K562 (cell line): ENCODE measurements around the gene CHD5. TPM values are rescaled to one million over a fixed set of nuclear protein-coding genes. Genes with fewer than 3 reads are reported as not detected.
A peak's percentile ranks its signal among the peaks of the same experiment; 100 is the strongest.

Experiments
- BMI1 ChIP-seq: fragments of 150-350 bp; IDR thresholded peaks from 2 replicates; pipeline ENCODE4 v1.6.1; 2014; ENCODE audit warnings: low read length
- CGGBP1 ChIP-seq: fragments of 250-450 bp; sonication (Bioruptor Pico); IDR thresholded peaks from 2 replicates; pipeline ENCODE4 v1.9.0; 2021; ENCODE audit warnings: mild to moderate bottlenecking
- E2F3 ChIP-seq: fragments of 250-450 bp; sonication (Bioruptor Pico); IDR thresholded peaks from 2 replicates; pipeline ENCODE4 v1.4.0; 2020; ENCODE audit warnings: mild to moderate bottlenecking
- FOSL1 ChIP-seq: fragments of 200-800 bp; sonication (Bioruptor generic); conservative IDR thresholded peaks from 2 replicates; pipeline ENCODE4 v1.6.1; 2016; ENCODE audit warnings: missing genetic modification characterization, missing compliant biosample characterization
- JUND ChIP-seq, 2 experiments: IDR thresholded peaks; 2 replicates in 1 of 2; 3 replicates in 1 of 2; pipeline ENCODE4 v1.6.1; 2011; ENCODE audit warnings: borderline replicate concordance in 2 of 2, low read depth in 2 of 2, low read length in 2 of 2, improper control_type of control experiment in 1 of 2, missing biosample characterization in 1 of 2, missing genetic modification characterization in 1 of 2, missing genetic modification reagents in 1 of 2
- L3MBTL2 ChIP-seq: fragments of 450-650 bp; IDR thresholded peaks from 2 replicates; pipeline ENCODE4 v1.6.1; 2016; ENCODE audit warnings: mild to moderate bottlenecking, moderate library complexity
- MCM2 ChIP-seq: fragments of 450-650 bp; IDR thresholded peaks from 2 replicates; pipeline ENCODE4 v1.6.1; 2017; ENCODE audit warnings: low read depth, mild to moderate bottlenecking
- MTA2 ChIP-seq: fragments of 450-650 bp; IDR thresholded peaks from 2 replicates; pipeline ENCODE4 v1.6.1; 2016; ENCODE audit warnings: low read depth
- MTF1 ChIP-seq: fragments of 250-450 bp; sonication (Bioruptor Pico); IDR thresholded peaks from 2 replicates; pipeline ENCODE4 v1.9.0; 2021; ENCODE audit warnings: moderate library complexity, mild to moderate bottlenecking, inconsistent platforms, borderline replicate concordance
- OTX1 ChIP-seq: fragments of 450-650 bp; formaldehyde crosslinking; IDR thresholded peaks from 2 replicates; pipeline ENCODE4 v1.4.0; 2022; ENCODE audit warnings: mild to moderate bottlenecking
- PHB2 ChIP-seq: fragments of 450-650 bp; IDR thresholded peaks from 2 replicates; pipeline ENCODE4 v1.6.1; 2017; ENCODE audit warnings: low read depth
- PTRF ChIP-seq: fragments of 450-650 bp; IDR thresholded peaks from 2 replicates; pipeline ENCODE4 v1.6.1; 2016; ENCODE audit warnings: mild to moderate bottlenecking, missing genetic modification characterization, missing compliant biosample characterization
- RCOR1 ChIP-seq, 2 experiments: IDR thresholded peaks; 2 replicates each; pipeline ENCODE4 v1.6.1; 2012; ENCODE audit warnings: low read depth in 2 of 2, low read length in 2 of 2, borderline replicate concordance in 1 of 2, improper control_type of control experiment in 1 of 2
- SUPT5H ChIP-seq: fragments of 450-650 bp; IDR thresholded peaks from 2 replicates; pipeline ENCODE4 v1.6.1; 2016
- ZC3H4 ChIP-seq: sonication (generic); formaldehyde crosslinking; IDR thresholded peaks from 2 replicates; pipeline ENCODE4 v1.9.0; 2021; ENCODE audit warnings: missing genetic modification reagents, borderline replicate concordance
- ZNF232 ChIP-seq: sonication (generic); formaldehyde crosslinking; IDR thresholded peaks from 2 replicates; pipeline ENCODE4 v1.8.0; 2022; ENCODE audit warnings: mild to moderate bottlenecking, missing genetic modification reagents
- ZNF318 ChIP-seq, 2 experiments: fragments of 450-650 bp; IDR thresholded peaks; 2 replicates each; pipeline ENCODE4 v1.6.1; 2016; ENCODE audit warnings: mild to moderate bottlenecking in 2 of 2, borderline replicate concordance in 1 of 2, low read depth in 1 of 2, moderate library complexity in 1 of 2
- ZNF561 ChIP-seq: fragments of 450-650 bp; formaldehyde crosslinking; conservative IDR thresholded peaks from 2 replicates; pipeline ENCODE4 v1.4.0; 2020; ENCODE audit warnings: mild to moderate bottlenecking, moderate library complexity
- polyA plus RNA-seq, 8 experiments: library from polyadenylated mRNA; depleted of rRNA in 4 of 8; stranded (reverse) in 5 of 8; unstranded in 3 of 8; fragments of >200 nt; fragmentation: Nextera tagmentation in 2 of 8; fragmentation: Illumina TruSeq in 1 of 8; extraction: Ambion mirVana in 2 of 8; extraction: Trizol in 1 of 8; gene quantifications; 2 replicates each; pipeline versions ENCODE4 v1.2.1 to v1.2.3, GENCODE V29; 2011 to 2014; ENCODE audit warnings: inconsistent platforms in 1 of 8, missing spikeins in 1 of 8
- total RNA-seq, 7 experiments: library from RNA; depleted of rRNA in 6 of 7; stranded (reverse); fragments of >200 nt in 6 of 7; fragmentation: Illumina TruSeq in 2 of 7; extraction: Trizol in 2 of 7; gene quantifications; 2 replicates each; pipeline versions ENCODE4 v1.2.1 to v1.2.3, GENCODE V29; 2011 to 2021; ENCODE audit warnings: low replicate concordance in 1 of 7
- TF ChIP-seq, protein P1 (sequence below): IDR thresholded peaks from 2 replicates; pipeline ENCODE4 v1.6.1; 2016; ENCODE audit warnings: missing genetic modification characterization, missing compliant biosample characterization

The CHD5 gene
- total and polyA plus RNA-seq, 9 of the 15 experiments (the other 6 are each of a cell fraction or from before 2014, with no cell fraction given), result 0.03 to 0.52 (median 0.11) TPM; not detected in 2

DNA sequence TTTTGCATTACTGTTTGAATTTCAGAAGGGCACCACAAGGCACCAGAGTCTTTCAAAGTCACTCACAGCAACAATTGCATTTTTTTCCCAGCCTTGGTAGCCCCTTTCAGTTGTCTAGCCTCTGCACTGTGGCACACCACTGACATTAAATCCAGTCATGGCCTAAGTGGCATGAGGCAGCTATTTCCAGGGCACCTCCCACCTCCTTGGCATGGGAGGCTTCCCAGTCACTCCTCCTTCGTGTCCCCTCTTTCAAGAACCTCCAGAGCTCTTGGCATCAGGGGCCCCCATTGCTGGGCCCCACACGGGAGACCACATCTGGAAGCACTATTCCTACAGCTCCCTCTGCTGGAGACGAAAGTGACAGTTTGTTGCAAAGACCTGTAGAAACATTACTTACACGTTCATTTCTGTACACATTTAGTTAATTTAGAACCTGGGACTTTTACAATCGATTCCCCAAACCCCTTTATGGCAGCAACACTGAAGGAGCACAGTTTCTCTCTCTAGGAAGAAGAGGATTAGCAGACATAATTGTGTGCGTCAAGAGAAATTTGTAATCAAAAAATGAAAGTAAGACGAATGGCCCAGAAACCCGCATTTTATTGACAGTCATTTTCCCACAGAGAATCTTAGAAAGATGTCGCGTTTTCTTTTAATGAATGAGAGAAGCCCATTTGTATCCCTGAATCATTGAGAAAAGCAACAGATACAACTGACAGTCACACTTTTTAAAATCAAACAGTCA lies 5.7 kb upstream of the CHD5 start (continued):
- TF ChIP-seq RCOR1 (IDR thresholded peaks at IDR 0.05; ENCODE audit: borderline replicate concordance in 1 of 2, low read depth in 2 of 2, low read length in 2 of 2) (no peak), ZNF561 (no peak), ZC3H4 (CRISPR knock-in tag) (no peak), MTA2 (no peak), L3MBTL2 (no peak), PHB2 (no peak), CGGBP1 (CRISPR knock-in tag) (no peak), ZNF232 (CRISPR knock-in tag) (no peak), JUND (IDR thresholded peaks at IDR 0.05; ENCODE audit: borderline replicate concordance, low read depth, low read length) (no peak), JUND (tag; IDR thresholded peaks at IDR 0.05; ENCODE audit: borderline replicate concordance, low read depth, low read length) (no peak), E2F3 (CRISPR knock-in tag) (no peak), ZNF318 (IDR thresholded peaks at IDR 0.05; ENCODE audit: borderline replicate concordance in 1 of 2, low read depth in 1 of 2) (no peak), MCM2 (no peak), PTRF (tag) (no peak), FOSL1 (tag) (no peak), BMI1 (no peak), MTF1 (CRISPR knock-in tag) (no peak), OTX1 (CRISPR knock-in tag) (no peak), SUPT5H (peak; percentile 76; the same call in 1 of the 2 replicates)
- TF ChIP-seq, protein P1, sequence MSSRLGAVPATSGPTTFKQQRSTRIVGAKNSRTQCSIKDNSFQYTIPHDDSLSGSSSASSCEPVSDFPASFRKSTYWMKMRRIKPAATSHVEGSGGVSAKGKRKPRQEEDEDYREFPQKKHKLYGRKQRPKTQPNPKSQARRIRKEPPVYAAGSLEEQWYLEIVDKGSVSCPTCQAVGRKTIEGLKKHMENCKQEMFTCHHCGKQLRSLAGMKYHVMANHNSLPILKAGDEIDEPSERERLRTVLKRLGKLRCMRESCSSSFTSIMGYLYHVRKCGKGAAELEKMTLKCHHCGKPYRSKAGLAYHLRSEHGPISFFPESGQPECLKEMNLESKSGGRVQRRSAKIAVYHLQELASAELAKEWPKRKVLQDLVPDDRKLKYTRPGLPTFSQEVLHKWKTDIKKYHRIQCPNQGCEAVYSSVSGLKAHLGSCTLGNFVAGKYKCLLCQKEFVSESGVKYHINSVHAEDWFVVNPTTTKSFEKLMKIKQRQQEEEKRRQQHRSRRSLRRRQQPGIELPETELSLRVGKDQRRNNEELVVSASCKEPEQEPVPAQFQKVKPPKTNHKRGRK, result no peak
